ENCODE results near the gene C2orf42.

DNA sequence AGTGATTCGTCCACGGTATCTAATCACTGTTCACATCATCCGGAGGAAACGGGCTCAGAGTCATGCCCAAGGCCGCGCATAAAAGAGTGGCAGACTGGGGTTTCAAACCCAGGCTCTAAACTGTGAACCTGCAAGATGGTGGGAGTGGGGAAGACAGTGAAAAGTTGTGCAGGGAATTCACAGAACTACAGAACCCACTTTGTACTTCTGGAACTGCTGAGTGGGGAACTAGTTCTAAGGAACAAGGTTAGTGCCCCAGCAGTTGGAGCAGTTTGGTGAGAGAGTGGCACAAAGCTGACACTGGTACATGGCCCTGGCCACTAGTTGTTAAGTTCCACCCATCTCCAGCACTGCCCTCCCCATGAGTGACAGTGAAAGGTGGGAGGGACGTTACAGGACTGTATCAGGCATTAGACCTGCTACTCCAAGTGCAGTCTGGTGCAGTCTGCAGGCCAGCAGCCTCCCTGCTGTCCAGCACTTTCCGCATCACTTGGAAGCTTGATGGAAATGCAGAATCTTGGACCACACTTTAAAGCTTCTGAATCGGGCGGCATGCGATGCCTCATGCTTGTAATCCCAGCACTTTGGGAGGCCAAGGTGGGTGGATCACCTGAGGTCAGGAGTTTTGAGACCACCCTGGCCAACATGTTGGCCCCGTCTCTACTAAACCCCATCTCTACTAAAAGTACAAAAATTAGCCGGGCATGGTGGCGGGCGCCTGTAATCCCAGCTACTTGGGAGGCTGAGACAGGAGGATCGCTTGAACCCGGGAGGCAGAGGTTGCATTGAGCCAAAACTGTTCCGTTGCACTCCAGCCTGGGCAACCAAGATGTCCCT is 47.3 kb downstream of the C2orf42 start:
- TF ChIP-seq CTCF (IDR thresholded peaks at IDR 0.05 in 2 of 3, conservative IDR thresholded peaks at IDR 0.05 in 1 of 3; ENCODE audit: borderline replicate concordance in 1 of 3, insufficient read depth in 1 of 3, low read depth in 2 of 3, low read length in 2 of 3), result no peak
- TF ChIP-seq POLR2A (IDR thresholded peaks at IDR 0.05; ENCODE audit: borderline replicate concordance, extremely low read depth, insufficient read depth, insufficient read length), result peak; percentile 87
- no peak for TF ChIP-seq ATF3 (IDR thresholded peaks at IDR 0.05)
- TF ChIP-seq FOSL1 (IDR thresholded peaks at IDR 0.05; ENCODE audit: low read depth), result no peak
- TF ChIP-seq EZH2 (IDR thresholded peaks at IDR 0.05), result no peak
- no peak for TF ChIP-seq ZFX (IDR thresholded peaks at IDR 0.05)
- no peak for TF ChIP-seq RAD21 (IDR thresholded peaks at IDR 0.05; ENCODE audit: low read depth)
- TF ChIP-seq POLR2AphosphoS5 (IDR thresholded peaks at IDR 0.05; ENCODE audit: low read depth, low read length), result peak; percentile 82
